Breast epithelium (tissue), 3 donors: ENCODE results near the gene PTP4A1.

Experiments
- CTCF ChIP-seq, 3 donors: fragments of 450-650 bp; IDR thresholded peaks; one replicate each; pipeline ENCODE4 v1.5.1; 2016 to 2017; ENCODE audit warnings: antibody characterized with exemption in 3 of 3, mild to moderate bottlenecking in 3 of 3, moderate library complexity in 3 of 3
- POLR2A ChIP-seq: fragments of 450-650 bp; IDR thresholded peaks from one replicate; pipeline ENCODE4 v1.6.1; 2016; ENCODE audit warnings: antibody characterized with exemption, mild to moderate bottlenecking, moderate library complexity
- POLR2AphosphoS5 ChIP-seq, 3 donors: sonication (generic); formaldehyde crosslinking; IDR thresholded peaks; one replicate each; pipeline ENCODE4 v1.6.1; 2017; ENCODE audit warnings: antibody characterized with exemption in 3 of 3

- TF ChIP-seq CTCF (IDR thresholded peaks at IDR 0.05) = no peak
- no peak for TF ChIP-seq POLR2A
- no peak for TF ChIP-seq POLR2AphosphoS5 (IDR thresholded peaks at IDR 0.05)
Measured at GRCh38 chr6:63581355-63582013, 9.2 kb downstream of the PTP4A1 start.
